Brain microvascular endothelial cell (primary cell): Measurements from ENCODE around the gene TCF12.

Source experiments
- DNase-seq: peaks from one replicate; pipeline ENCODE4 v3.0.0-alpha.2; 2020
- H3K27ac ChIP-seq: fragments of 250-450 bp; sonication (Bioruptor Pico); 2 replicates; pipeline ENCODE4 v1.5.1; 2020; ENCODE audit warnings: mild to moderate bottlenecking, moderate library complexity
- H3K27me3 ChIP-seq: fragments of 250-450 bp; sonication (Bioruptor Pico); replicated peaks from 2 replicates; pipeline ENCODE4 v1.5.1; 2020; ENCODE audit warnings: mild to moderate bottlenecking
- H3K36me3 ChIP-seq: fragments of 250-450 bp; sonication (Bioruptor Pico); replicated peaks from 2 replicates; pipeline ENCODE4 v1.5.1; 2020; ENCODE audit warnings: mild to moderate bottlenecking
- H3K4me3 ChIP-seq: 2 replicates; pipeline ENCODE4 v1.5.1; 2011; ENCODE audit warnings: low read depth, mild to moderate bottlenecking, control low read depth, low read length, moderate library complexity
- CTCF ChIP-seq: IDR thresholded peaks from 2 replicates; pipeline ENCODE4 v1.5.1; 2011; ENCODE audit warnings: low read depth, mild to moderate bottlenecking, moderate library complexity, low read length, control low read depth, inconsistent platforms; ENCODE audit errors: missing control alignments
- in situ Hi-C: cut with HindIII; loops from 2 replicates; pipeline ENCODE4 v1.10.0; 2017; ENCODE audit warnings: low sequenced_read_pairs, low pct_ligation_motif_present

The TCF12 gene

GRCh38 chr15:56890038-56890437, 28.4 kb upstream of the TCF12 start:
- TF ChIP-seq CTCF, result no peak
- Histone ChIP-seq H3K36me3 (no peaks in the 10 kb centered on the region), H3K4me3 (no peak overlapping the region), H3K27me3 (no peaks in the 10 kb centered on the region), H3K27ac (no peak overlapping the region)
- no peak for DNase-seq
- in situ Hi-C loops, result no loop called here

DNA sequence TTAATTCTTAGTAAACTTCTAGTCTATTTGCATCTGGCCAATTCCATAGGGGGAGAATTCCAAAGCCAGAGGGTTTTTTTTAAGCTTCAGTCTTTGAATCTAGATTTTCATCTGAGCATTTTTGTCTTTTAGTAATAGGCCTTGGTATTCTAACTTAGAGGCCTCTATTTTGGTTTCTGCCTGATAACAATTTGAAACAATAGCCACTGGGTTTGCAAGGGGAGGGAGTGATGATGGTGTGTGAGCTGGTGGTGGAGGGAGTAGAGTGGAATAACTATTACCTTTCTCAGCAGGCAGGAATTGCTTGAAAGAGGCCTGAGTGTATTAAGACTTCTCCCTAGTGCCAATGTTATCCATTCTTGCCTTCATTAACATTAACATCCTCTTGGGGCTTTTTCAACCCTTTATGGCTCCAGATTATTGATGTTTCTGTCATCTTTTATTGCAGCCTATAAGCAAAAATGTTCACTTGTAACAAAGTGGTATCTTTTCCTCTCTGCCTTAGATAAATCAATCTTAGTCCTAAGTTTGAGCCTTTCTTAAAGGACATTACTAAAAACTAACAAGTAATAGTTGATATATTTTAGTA, 26.5 kb upstream of the TCF12 start:
- DNase-seq, result no peak
- no peaks in the 10 kb centered on the region for H3K27me3 ChIP-seq
- no peak overlapping the region for H3K27ac ChIP-seq
- H3K4me3 ChIP-seq, result no peak overlapping the region
- in situ Hi-C loops, result no loop called here
- no peak for TF ChIP-seq CTCF
- H3K36me3 ChIP-seq, result no peaks in the 10 kb centered on the region

DNA sequence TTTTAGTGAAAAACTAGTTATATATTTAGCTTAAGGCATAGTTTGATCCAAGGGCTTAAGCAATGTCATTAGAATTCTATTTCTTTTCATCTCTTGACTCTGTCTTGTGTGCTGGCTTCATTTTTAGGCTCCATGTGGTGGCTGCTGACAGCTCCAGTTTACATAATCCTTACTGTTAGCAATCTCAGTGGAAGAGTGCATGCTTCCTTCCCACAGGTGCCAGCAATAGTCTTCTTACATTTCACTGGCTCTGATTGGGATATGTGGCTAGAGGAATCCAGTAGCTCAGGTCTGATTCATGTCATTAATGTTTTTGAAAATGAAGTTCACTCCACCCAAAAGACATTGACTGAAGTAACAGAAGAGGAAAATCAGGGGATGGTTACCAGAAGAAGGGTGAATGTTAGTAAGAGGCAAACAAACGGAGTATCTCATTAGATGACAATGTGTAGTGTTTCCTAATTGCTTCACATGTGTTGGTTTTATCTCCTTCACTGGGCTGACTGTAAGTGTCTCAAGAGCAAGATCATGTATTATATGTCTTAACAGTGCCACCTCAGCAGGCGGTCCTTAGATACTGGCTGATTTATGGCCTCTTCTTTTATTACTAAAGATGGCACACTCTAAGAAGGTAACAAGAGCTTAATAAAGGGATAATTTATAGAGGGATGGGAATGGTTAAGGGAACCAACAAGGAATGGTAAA, 25.6 kb upstream of the TCF12 start:
- no peak for TF ChIP-seq CTCF
- no peak overlapping the region for H3K4me3 ChIP-seq
- no peaks in the 10 kb centered on the region for H3K27me3 ChIP-seq
- no peak overlapping the region for H3K27ac ChIP-seq
- no peak for DNase-seq
- no peaks in the 10 kb centered on the region for H3K36me3 ChIP-seq
- in situ Hi-C loops, result no loop called here

DNA sequence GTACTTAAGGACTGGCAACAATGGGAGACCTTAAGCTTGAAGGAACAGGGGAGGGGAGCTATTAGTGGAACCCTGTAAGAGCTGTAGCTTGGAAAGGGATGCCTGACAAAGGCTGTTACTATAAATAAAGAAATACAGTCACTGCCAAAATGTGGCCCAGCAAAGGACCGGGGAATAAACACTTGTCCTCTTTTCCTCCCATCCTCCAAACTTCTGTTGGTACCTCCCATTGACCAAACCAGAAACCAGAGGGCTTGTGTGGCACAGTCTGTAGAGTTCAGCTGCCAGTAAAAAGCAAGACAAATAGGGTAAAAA, 25.1 kb upstream of the TCF12 start:
- Histone ChIP-seq H3K4me3 (no peak overlapping the region), H3K27me3 (no peaks in the 10 kb centered on the region), H3K27ac (no peak overlapping the region), H3K36me3 (no peaks in the 10 kb centered on the region)
- DNase-seq, result no peak
- no peak for TF ChIP-seq CTCF
- in situ Hi-C loops, result no loop called here

DNA sequence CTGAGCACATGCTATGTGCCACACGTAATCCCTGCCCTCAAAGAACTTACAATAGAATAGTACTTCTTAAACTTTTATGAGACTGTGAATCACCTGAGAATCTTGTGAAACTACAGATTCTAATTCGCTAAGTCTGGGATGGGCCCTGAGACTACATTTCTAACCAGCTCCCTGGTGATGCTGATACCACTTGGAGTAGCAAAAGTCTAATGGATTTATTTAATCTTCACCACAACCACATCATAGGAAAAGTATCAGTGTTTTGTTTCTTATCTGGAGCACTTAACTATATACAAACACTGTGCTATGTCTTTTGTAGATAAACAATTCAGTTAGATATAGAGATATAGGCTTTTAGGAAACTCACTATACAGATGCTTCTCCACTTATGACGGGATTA, 23.8 kb upstream of the TCF12 start:
- Histone ChIP-seq H3K27ac (no peak overlapping the region), H3K4me3 (no peak overlapping the region), H3K36me3 (no peaks in the 10 kb centered on the region), H3K27me3 (no peaks in the 10 kb centered on the region)
- in situ Hi-C loops, result no loop called here
- no peak for TF ChIP-seq CTCF
- no peak for DNase-seq

- Histone ChIP-seq H3K36me3 (no peaks in the 10 kb centered on the region), H3K27me3 (no peaks in the 10 kb centered on the region), H3K27ac (no peak overlapping the region), H3K4me3 (no peak overlapping the region)
- DNase-seq, result no peak
- in situ Hi-C loops, result no loop called here
- TF ChIP-seq CTCF, result no peak
Observed at GRCh38 chr15:56901931-56902330, 16.5 kb upstream of the TCF12 start.
